ENCODE data around the gene ARMCX6.

The ARMCX6 gene

DNA sequence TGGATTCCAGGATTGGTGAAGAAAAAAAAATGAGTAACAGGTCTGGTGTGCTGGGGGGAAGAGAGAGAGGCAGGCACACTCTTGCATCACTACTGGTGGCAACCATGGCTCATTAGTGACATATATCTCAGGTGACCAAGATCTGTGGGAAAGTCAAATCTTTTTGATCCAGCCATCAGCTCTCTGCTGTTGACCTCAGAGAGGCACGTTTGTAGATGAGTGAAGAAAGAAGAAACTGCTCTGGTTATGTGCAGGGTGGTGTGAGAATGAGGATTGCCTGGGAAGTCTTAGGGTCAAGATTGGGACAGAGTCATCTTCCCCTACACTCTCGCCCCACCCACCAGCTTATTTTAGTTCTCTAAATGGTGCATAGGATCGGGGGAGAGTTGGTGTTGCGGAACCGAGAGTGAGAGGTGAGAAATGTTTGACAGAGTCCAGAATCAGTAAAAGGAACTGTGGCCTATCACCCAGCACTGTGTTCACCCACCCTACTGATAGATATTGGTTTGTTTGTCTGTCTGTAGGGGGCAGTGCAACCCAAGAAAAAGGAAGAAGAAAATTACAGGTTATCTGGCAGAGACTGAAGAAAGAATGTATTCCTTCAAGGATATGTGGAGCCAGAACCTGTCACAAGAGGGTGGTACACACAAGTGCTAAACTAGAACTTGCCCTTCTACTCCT lies 21.9 kb downstream of the ARMCX6 start:
- TF ChIP-seq CTCF (conservative IDR thresholded peaks at IDR 0.05; ENCODE audit: low read depth, low read length) = peak; percentile 49
- H3K4me3 ChIP-seq (ENCODE audit: low read length) = no peak overlapping the region
- DNase-seq (ENCODE audit: low read depth) = peak; percentile 30

All from retinal pigment epithelial cell (primary cell).